ENCODE measurements around the gene SEPTIN12.

SEPTIN12 gene

DNA sequence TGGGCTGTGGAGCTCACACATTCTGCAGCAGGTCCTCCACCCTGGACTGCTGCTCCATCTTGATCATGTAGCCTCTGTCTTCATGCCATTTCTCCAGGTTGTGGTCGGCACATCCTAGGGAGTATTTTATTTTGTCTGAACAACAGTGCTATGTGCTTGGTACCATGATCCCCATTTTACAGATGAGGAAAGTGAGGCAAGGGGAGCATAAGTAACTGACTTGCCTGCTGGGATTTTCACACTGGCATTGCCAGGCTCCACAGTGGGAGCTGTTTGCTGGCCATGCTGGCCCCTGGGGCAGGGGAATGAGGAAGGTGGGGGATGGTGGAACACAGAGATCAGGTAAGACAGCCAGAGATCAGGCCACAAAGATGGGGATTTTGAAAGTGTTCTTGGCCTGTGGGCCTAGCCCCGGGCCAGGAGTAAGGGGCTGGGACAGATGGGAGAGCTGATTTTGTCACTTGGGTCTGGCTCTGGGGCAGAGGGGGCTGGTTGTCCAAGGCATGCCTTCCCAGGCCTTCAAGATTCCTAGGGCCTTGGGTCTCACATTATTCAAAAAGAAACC is 11.9 kb downstream of the SEPTIN12 start:
- no peaks in the 10 kb centered on the region for H3F3A ChIP-seq (ENCODE audit: control insufficient read depth, insufficient read depth)
- H3K27ac ChIP-seq (ENCODE audit: low read depth, low read length): no peak overlapping the region
- no peaks in the 10 kb centered on the region for H3K9me3 ChIP-seq (ENCODE audit: control insufficient read depth, insufficient read depth, low read length)
- H3K4me1 ChIP-seq (ENCODE audit: control insufficient read depth, low read length): no peaks in the 10 kb centered on the region
- H3K36me3 ChIP-seq (ENCODE audit: control insufficient read depth, low read length): no peaks in the 10 kb centered on the region
- no peak overlapping the region for H3K4me3 ChIP-seq (ENCODE audit: low read length)
- no peak overlapping the region for H3K4me2 ChIP-seq (ENCODE audit: low read length)
- H3K9me2 ChIP-seq (replicated peaks; ENCODE audit: control insufficient read depth, low read length): no peaks in the 10 kb centered on the region
- no peaks in the 10 kb centered on the region for H3K79me2 ChIP-seq (ENCODE audit: control insufficient read depth, low read length)
- no peaks in the 10 kb centered on the region for H3K27me3 ChIP-seq (ENCODE audit: control insufficient read depth, low read length)
- no peak for TF ChIP-seq CTCF (IDR thresholded peaks at IDR 0.05; ENCODE audit: low read depth, low read length, poor library complexity, severe bottlenecking)
- no peak for TF ChIP-seq EZH2phosphoT487 (IDR thresholded peaks at IDR 0.05; ENCODE audit: borderline replicate concordance, low read length)
- H4K20me1 ChIP-seq (ENCODE audit: control insufficient read depth, insufficient read depth, low read depth, low read length): no peaks in the 10 kb centered on the region

DNA sequence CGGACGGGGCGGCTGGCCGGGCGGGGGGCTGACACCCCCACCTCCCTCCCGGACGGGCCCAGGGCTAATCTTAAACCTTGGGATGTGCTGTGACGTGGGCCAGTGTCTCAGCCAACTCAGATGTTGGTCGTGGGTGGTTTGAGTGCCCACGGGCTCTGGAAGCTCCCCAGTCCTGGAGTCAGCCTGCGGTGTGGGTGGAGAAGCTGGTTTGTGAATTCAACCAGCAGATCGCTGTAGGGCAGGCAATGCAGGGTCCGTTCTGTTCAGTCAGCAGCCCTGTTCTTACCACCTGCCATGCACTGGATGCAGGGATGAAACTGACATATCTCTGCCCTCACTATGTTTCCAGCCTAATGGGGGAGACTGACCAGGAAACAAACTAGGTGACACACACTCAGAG is 13.1 kb downstream of the SEPTIN12 start:
- H3K9me2 ChIP-seq (replicated peaks; ENCODE audit: control insufficient read depth, low read length): no peaks in the 10 kb centered on the region
- no peak overlapping the region for H3K27ac ChIP-seq (ENCODE audit: low read depth, low read length)
- H4K20me1 ChIP-seq (ENCODE audit: control insufficient read depth, insufficient read depth, low read depth, low read length): no peaks in the 10 kb centered on the region
- no peaks in the 10 kb centered on the region for H3K36me3 ChIP-seq (ENCODE audit: control insufficient read depth, low read length)
- no peaks in the 10 kb centered on the region for H3K9me3 ChIP-seq (ENCODE audit: control insufficient read depth, insufficient read depth, low read length)
- TF ChIP-seq CTCF (IDR thresholded peaks at IDR 0.05; ENCODE audit: low read depth, low read length, poor library complexity, severe bottlenecking): no peak
- TF ChIP-seq EZH2phosphoT487 (IDR thresholded peaks at IDR 0.05; ENCODE audit: borderline replicate concordance, low read length): no peak
- peaks cover under 1% of the 10 kb centered on the region for H3F3A ChIP-seq (ENCODE audit: control insufficient read depth, insufficient read depth)
- no peaks in the 10 kb centered on the region for H3K27me3 ChIP-seq (ENCODE audit: control insufficient read depth, low read length)
- no peak overlapping the region for H3K4me2 ChIP-seq (ENCODE audit: low read length)
- H3K4me3 ChIP-seq (ENCODE audit: low read length): no peak overlapping the region
- H3K79me2 ChIP-seq (ENCODE audit: control insufficient read depth, low read length): no peaks in the 10 kb centered on the region
- no peaks in the 10 kb centered on the region for H3K4me1 ChIP-seq (ENCODE audit: control insufficient read depth, low read length)

DNA sequence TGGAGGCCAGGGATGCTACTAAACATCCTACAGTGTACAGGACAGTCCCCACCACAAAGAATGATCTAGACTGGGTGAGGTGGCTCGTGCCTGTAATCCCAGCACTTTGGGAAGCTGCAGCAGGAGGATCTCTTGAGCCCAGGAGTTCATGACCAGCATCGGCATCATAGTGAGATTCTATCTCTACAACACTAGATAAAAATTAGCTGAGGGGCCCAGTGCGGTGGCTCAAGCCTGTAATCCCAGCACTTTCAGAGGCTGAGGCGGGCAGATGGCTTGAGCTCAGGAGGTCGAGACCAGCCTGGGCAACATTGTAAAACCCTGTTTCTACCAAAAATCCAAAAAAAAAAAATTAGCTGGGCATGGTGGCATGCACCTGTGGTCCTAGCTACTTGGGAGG is 15.8 kb downstream of the SEPTIN12 start:
- TF ChIP-seq EZH2phosphoT487 (IDR thresholded peaks at IDR 0.05; ENCODE audit: borderline replicate concordance, low read length): no peak
- Histone ChIP-seq H3K4me1 (ENCODE audit: control insufficient read depth, low read length) (peaks cover 16% of the 10 kb centered on the region), H3K4me2 (ENCODE audit: low read length) (no peak overlapping the region), H3F3A (ENCODE audit: control insufficient read depth, insufficient read depth) (peaks cover 15% of the 10 kb centered on the region), H3K4me3 (ENCODE audit: low read length) (no peak overlapping the region), H3K36me3 (ENCODE audit: control insufficient read depth, low read length) (no peaks in the 10 kb centered on the region), H3K27ac (ENCODE audit: low read depth, low read length) (no peak overlapping the region), H3K9me3 (ENCODE audit: control insufficient read depth, insufficient read depth, low read length) (no peaks in the 10 kb centered on the region), H3K79me2 (ENCODE audit: control insufficient read depth, low read length) (no peaks in the 10 kb centered on the region), H3K9me2 (replicated peaks; ENCODE audit: control insufficient read depth, low read length) (no peaks in the 10 kb centered on the region), H3K27me3 (ENCODE audit: control insufficient read depth, low read length) (no peaks in the 10 kb centered on the region), H4K20me1 (ENCODE audit: control insufficient read depth, insufficient read depth, low read depth, low read length) (no peaks in the 10 kb centered on the region)

DNA sequence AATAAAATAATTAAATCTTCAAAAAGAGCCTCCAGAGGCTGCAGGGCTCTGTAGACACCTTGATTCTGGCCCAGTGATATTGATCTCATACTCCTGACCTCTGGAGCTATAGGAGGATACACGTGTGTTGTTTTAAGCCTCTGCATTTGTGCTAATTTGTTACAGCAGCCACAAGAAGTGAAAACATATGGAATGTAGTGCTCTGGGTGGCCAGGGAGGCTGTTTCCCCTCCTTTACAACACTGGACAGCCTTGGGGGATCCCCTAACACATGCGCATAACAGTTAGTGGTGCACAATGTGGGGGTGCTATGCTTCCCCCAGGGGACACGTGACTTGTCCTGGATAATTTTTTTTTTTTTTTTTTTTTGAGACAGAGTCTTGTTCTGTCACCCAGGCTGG is 16.5 kb downstream of the SEPTIN12 start:
- H3K27ac ChIP-seq (ENCODE audit: low read depth, low read length): no peak overlapping the region

More for the DNA sequence above, 16.5 kb downstream of the SEPTIN12 start:
- H3K27me3 ChIP-seq (ENCODE audit: control insufficient read depth, low read length): no peaks in the 10 kb centered on the region
- H3K9me3 ChIP-seq (ENCODE audit: control insufficient read depth, insufficient read depth, low read length): no peaks in the 10 kb centered on the region
- H3K4me1 ChIP-seq (ENCODE audit: control insufficient read depth, low read length): peaks cover 16% of the 10 kb centered on the region
- peaks cover 15% of the 10 kb centered on the region for H3F3A ChIP-seq (ENCODE audit: control insufficient read depth, insufficient read depth)
- H3K9me2 ChIP-seq (replicated peaks; ENCODE audit: control insufficient read depth, low read length): no peaks in the 10 kb centered on the region
- peaks cover 3% of the 10 kb centered on the region for H3K79me2 ChIP-seq (ENCODE audit: control insufficient read depth, low read length)
- H3K36me3 ChIP-seq (ENCODE audit: control insufficient read depth, low read length): no peaks in the 10 kb centered on the region
- no peak overlapping the region for H3K4me2 ChIP-seq (ENCODE audit: low read length)
- TF ChIP-seq CTCF (IDR thresholded peaks at IDR 0.05; ENCODE audit: low read depth, low read length, poor library complexity, severe bottlenecking) (no peak), EZH2phosphoT487 (IDR thresholded peaks at IDR 0.05; ENCODE audit: borderline replicate concordance, low read length) (no peak)
- no peak overlapping the region for H3K4me3 ChIP-seq (ENCODE audit: low read length)
- H4K20me1 ChIP-seq (ENCODE audit: control insufficient read depth, insufficient read depth, low read depth, low read length): no peaks in the 10 kb centered on the region

Data from DOHH2 (cell line).